Activated naive CD8-positive, alpha-beta T cell treated with anti-CD3 and anti-CD28 coated beads, Interleukin-2, amount 10 ng/mL, durations not matched to agents 7 days and 5 days (primary cell): ENCODE data around the gene CDC42BPB. TPM values are rescaled to one million over a fixed set of nuclear protein-coding genes. Genes with fewer than 3 reads are reported as not detected.
"Not testable (repeated sequence)": the region's sequence is repeated elsewhere in the genome, so short reads cannot be mapped to it uniquely, and the experiment has no call there.

ENCODE experiments used
- ATAC-seq: fragments of 150-1000 bp; cut with Tn5 transposase; one replicate; pipeline ENCODE4 v1.10.0; 2021; ENCODE audit warnings: low read depth, moderate library complexity
- POLR2A ChIA-PET: fragments of 350-600 bp; sonication (Branson Sonifier 250); formaldehyde crosslinking; loops from one replicate; lab custom pipeline; 2021; ENCODE audit warnings: antibody characterized with exemption; lab: Charles Lee
- DNase-seq: peaks from one replicate; pipeline ENCODE4 v3.0.0; 2021
- H3K27ac Mint-ChIP-seq: one replicate; pipeline ENCODE4 v1.8.0; 2022; ENCODE audit warnings: mild to moderate bottlenecking, mixed read lengths
- H3K27me3 Mint-ChIP-seq: one replicate; pipeline ENCODE4 v1.8.0; 2022; ENCODE audit warnings: mild to moderate bottlenecking, moderate library complexity, mixed read lengths
- H3K36me3 Mint-ChIP-seq: one replicate; pipeline ENCODE4 v1.8.0; 2021; ENCODE audit warnings: mild to moderate bottlenecking, mixed read lengths
- H3K4me1 Mint-ChIP-seq: one replicate; pipeline ENCODE4 v1.8.0; 2021; ENCODE audit warnings: mixed read lengths
- H3K4me3 Mint-ChIP-seq: one replicate; pipeline ENCODE4 v1.8.0; 2022; ENCODE audit warnings: mild to moderate bottlenecking, moderate library complexity, mixed read lengths
- H3K9me3 Mint-ChIP-seq: one replicate; pipeline ENCODE4 v1.8.0; 2021; ENCODE audit warnings: mixed read lengths
- total RNA-seq, 2 experiments: library from RNA; stranded (reverse); gene quantifications; one replicate each; pipeline ENCODE4 v1.2.3, GENCODE V29; 2021

CDC42BPB gene
- total RNA-seq, 2 experiments from 2014 or later: 1.1 TPM

DNA sequence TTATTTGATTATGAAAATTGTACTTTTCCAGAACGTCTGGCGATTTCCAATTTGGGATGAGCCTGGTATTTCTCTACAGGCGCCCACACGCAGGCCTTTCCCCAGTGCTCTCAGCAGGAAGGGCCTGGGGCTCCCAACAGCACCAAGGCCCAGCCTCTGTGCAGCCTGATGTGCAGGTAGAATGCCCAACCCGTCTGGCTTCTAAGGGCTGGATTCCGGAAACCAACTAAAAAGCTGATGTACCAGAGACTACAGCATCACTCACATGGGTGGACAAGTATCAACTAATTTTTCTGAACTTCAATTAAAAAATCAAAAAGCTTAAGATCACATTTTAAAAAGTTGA lies 25.8 kb downstream of the CDC42BPB start:
- no peaks in the 10 kb centered on the region for H3K4me1 Mint-ChIP-seq
- H3K4me3 Mint-ChIP-seq: no peak overlapping the region
- DNase-seq (no peak), ATAC-seq (no peak)
- no peaks in the 10 kb centered on the region for H3K36me3 Mint-ChIP-seq
- H3K27me3 Mint-ChIP-seq: peaks cover 5% of the 10 kb centered on the region
- no peaks in the 10 kb centered on the region for H3K9me3 Mint-ChIP-seq
- POLR2A ChIA-PET: no interaction called here
- H3K27ac Mint-ChIP-seq: no peak overlapping the region

GRCh38 chr14:103030741-103031565 lies 26.4 kb downstream of the CDC42BPB start:
- H3K9me3 Mint-ChIP-seq: no peaks in the 10 kb centered on the region
- POLR2A ChIA-PET: no interaction called here

DNA sequence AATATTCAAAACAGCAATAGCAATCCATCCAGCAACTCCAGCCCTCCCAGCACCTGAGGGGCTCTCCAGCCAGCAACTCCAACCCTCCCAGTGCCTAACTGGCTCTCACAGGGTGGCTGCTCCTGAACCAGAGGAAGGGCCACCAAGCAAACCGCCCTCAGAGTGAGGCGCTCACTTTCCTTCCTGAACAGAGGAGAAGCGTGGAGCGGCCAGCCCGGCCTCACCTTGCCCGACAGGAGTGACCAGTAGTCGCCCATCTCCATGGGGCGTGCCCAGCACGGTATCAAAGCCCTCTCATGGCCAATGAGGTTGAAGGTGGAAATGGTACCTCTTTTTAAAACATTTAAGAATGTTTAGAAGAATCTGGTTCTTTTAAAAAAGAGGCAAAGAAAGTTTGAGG lies 27.4 kb downstream of the CDC42BPB start:
- ATAC-seq (no peak), DNase-seq (no peak)
- no peak overlapping the region for H3K4me3 Mint-ChIP-seq
- peaks cover 5% of the 10 kb centered on the region for H3K27me3 Mint-ChIP-seq
- no peaks in the 10 kb centered on the region for H3K36me3 Mint-ChIP-seq
- H3K4me1 Mint-ChIP-seq: no peaks in the 10 kb centered on the region
- POLR2A ChIA-PET: no interaction called here
- H3K27ac Mint-ChIP-seq: no peak overlapping the region
- H3K9me3 Mint-ChIP-seq: no peaks in the 10 kb centered on the region

More at GRCh38 chr14:103030741-103031565, 26.4 kb downstream of the CDC42BPB start:
- Mint-ChIP-seq H3K27ac (no peak overlapping the region), H3K36me3 (no peaks in the 10 kb centered on the region), H3K27me3 (peaks cover 5% of the 10 kb centered on the region), H3K4me1 (no peaks in the 10 kb centered on the region), H3K4me3 (no peak overlapping the region)
- no peak for ATAC-seq
- no peak for DNase-seq

- H3K36me3 Mint-ChIP-seq: no peaks in the 10 kb centered on the region
- H3K27me3 Mint-ChIP-seq: peaks cover 5% of the 10 kb centered on the region
- no peaks in the 10 kb centered on the region for H3K4me1 Mint-ChIP-seq
- POLR2A ChIA-PET: no interaction called here
- ATAC-seq (no peak), DNase-seq (no peak)
- no peaks in the 10 kb centered on the region for H3K9me3 Mint-ChIP-seq
- no peak overlapping the region for H3K27ac Mint-ChIP-seq
- no peak overlapping the region for H3K4me3 Mint-ChIP-seq
Measured at GRCh38 chr14:103028772-103029171, 28.6 kb downstream of the CDC42BPB start.

- ATAC-seq: no peak
Measured at GRCh38 chr14:103028161-103028767, 29.1 kb downstream of the CDC42BPB start.

DNA sequence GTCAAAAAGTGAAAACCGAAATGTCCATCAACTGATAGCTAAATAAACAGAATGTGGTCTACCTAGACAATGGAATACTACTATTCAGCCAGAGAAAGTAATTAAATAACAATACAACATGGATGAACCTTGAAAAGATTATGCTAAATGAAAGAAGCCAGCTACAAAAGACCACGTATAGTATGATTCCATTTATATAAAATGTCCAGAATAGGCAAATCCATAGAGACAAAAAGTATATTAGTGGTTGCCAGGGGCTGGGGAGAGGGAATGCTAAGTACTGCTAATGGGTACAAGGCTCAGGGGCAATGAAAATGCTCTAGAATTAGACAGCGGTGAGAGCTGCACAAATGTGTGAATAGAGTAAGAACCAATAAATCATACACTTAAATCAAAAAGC lies 29.9 kb downstream of the CDC42BPB start:
- DNase-seq: no peak
- no peak overlapping the region for H3K27ac Mint-ChIP-seq

More at GRCh38 chr14:103028161-103028767, 29.1 kb downstream of the CDC42BPB start:
- Mint-ChIP-seq H3K36me3 (no peaks in the 10 kb centered on the region), H3K27me3 (peaks cover 5% of the 10 kb centered on the region), H3K9me3 (no peaks in the 10 kb centered on the region), H3K4me3 (no peak overlapping the region), H3K4me1 (no peaks in the 10 kb centered on the region), H3K27ac (no peak overlapping the region)
- POLR2A ChIA-PET: no interaction called here
- DNase-seq: no peak

GRCh38 chr14:103026988-103027387 lies 30.4 kb downstream of the CDC42BPB start:
- Mint-ChIP-seq H3K4me1 (no peaks in the 10 kb centered on the region), H3K27me3 (peaks cover 5% of the 10 kb centered on the region), H3K36me3 (no peaks in the 10 kb centered on the region), H3K4me3 (no peak overlapping the region), H3K27ac (no peak overlapping the region), H3K9me3 (no peaks in the 10 kb centered on the region)
- DNase-seq (no peak), ATAC-seq (no peak)
- POLR2A ChIA-PET: interaction anchor here (0.5 kb wide), 1 partner anchor 15 kb away, joined by 3 read pairs; no protein-coding TSS in a partner anchor

More for the DNA sequence above, 29.9 kb downstream of the CDC42BPB start:
- POLR2A ChIA-PET: interaction anchor here (0.5 kb wide), 1 partner anchor 14 kb away, joined by 3 read pairs; no protein-coding TSS in a partner anchor
- H3K4me3 Mint-ChIP-seq: no peak overlapping the region
- H3K4me1 Mint-ChIP-seq: no peaks in the 10 kb centered on the region
- H3K27me3 Mint-ChIP-seq: peaks cover 5% of the 10 kb centered on the region
- H3K36me3 Mint-ChIP-seq: no peaks in the 10 kb centered on the region
- ATAC-seq: no peak
- H3K9me3 Mint-ChIP-seq: no peaks in the 10 kb centered on the region

- H3K27me3 Mint-ChIP-seq, H3K4me3 Mint-ChIP-seq, H3K36me3 Mint-ChIP-seq, H3K27ac Mint-ChIP-seq, H3K4me1 Mint-ChIP-seq, DNase-seq, H3K9me3 Mint-ChIP-seq, POLR2A ChIA-PET, ATAC-seq: not testable (repeated sequence)
Measured at GRCh38 chr14:103026196-103026595, 31.2 kb downstream of the CDC42BPB start.

DNA sequence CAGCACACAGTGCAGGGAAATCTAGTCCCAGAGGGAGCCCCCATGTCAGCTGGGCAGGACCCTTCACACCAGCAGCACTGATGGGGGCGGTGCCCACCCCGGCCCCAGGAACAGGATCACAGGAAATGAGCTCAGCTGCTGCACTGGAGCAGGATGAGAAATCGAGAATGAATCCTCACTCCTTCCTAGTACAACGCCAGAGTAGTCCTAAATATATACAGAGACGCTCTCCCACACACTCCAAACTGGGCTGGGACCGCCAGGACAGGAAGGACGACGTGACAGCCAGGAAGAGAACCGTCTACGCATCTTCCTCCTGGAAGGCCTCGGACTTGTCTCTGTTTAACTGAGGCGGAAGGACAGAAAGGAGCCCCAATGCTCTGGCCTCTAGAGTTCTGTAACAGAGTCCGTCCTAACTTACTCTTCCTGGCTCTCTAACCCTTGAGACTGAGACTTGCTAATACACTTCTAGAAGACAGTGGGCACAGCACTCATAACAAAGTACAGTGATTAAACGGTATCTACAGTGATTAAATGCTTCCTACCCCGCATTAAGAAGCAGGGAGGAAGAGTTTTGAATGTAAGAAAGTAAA lies 33.4 kb downstream of the CDC42BPB start:
- Mint-ChIP-seq H3K36me3 (no peaks in the 10 kb centered on the region), H3K4me1 (no peaks in the 10 kb centered on the region), H3K27ac (no peak overlapping the region), H3K27me3 (peaks cover 8% of the 10 kb centered on the region), H3K9me3 (no peaks in the 10 kb centered on the region), H3K4me3 (no peak overlapping the region)
- DNase-seq (no peak), ATAC-seq (no peak)
- POLR2A ChIA-PET: no interaction called here

GRCh38 chr14:103022685-103023044 lies 34.7 kb downstream of the CDC42BPB start:
- H3K9me3 Mint-ChIP-seq: no peaks in the 10 kb centered on the region
- H3K4me1 Mint-ChIP-seq: no peaks in the 10 kb centered on the region
- POLR2A ChIA-PET: interaction anchor here (0.6 kb wide), 1 partner anchor 469 kb away, joined by 3 read pairs; no protein-coding TSS in a partner anchor
- no peak for DNase-seq
- peaks cover 3% of the 10 kb centered on the region for H3K27me3 Mint-ChIP-seq
- no peaks in the 10 kb centered on the region for H3K36me3 Mint-ChIP-seq
- no peak overlapping the region for H3K4me3 Mint-ChIP-seq
- ATAC-seq: no peak
- no peak overlapping the region for H3K27ac Mint-ChIP-seq

DNA sequence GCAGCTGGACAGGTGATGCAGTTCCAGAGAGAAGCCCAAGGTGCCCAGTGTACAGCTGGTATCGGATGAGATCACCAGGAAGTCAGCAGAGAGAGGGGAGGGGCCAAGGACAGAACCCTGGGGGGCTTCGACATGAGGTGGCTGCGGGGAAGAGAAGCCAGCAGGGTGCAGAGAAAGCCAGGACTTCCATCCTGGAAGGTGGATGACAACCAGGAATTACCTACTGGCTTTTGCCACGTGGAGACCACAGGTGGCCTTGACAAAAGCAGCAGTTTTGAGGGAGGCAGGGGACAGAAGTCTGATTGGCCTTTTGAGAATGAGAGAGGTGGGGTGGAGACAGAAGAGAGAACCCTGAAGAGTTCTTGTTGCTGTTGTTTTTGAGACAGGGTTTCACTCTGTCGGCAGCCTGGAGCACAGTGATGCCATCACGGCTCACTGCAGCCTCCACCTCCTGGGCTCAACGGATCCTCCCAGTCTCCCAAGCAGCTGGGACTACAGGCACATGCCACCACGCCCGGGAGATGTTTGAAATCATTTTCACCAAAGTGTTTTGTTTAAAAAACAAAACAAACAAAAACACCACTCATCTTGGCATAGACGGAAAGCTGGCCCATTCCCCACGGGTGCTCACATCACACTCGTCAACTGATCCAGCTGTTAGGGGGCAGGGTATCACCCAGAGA lies 35.2 kb downstream of the CDC42BPB start:
- no peak overlapping the region for H3K27ac Mint-ChIP-seq
- DNase-seq: no peak
- H3K27me3 Mint-ChIP-seq: peaks cover 4% of the 10 kb centered on the region
- ATAC-seq: no peak
- no peak overlapping the region for H3K4me3 Mint-ChIP-seq
- H3K36me3 Mint-ChIP-seq: no peaks in the 10 kb centered on the region
- H3K9me3 Mint-ChIP-seq: no peaks in the 10 kb centered on the region
- H3K4me1 Mint-ChIP-seq: no peaks in the 10 kb centered on the region
- POLR2A ChIA-PET: interaction anchor here (0.6 kb wide), 1 partner anchor 468 kb away, joined by 3 read pairs; no protein-coding TSS in a partner anchor

- ATAC-seq: no peak
- Mint-ChIP-seq H3K4me3 (no peak overlapping the region), H3K27me3 (peaks cover 6% of the 10 kb centered on the region), H3K4me1 (no peaks in the 10 kb centered on the region), H3K36me3 (no peaks in the 10 kb centered on the region), H3K27ac (no peak overlapping the region), H3K9me3 (no peaks in the 10 kb centered on the region)
- DNase-seq: no peak
- POLR2A ChIA-PET: no interaction called here
Measured at GRCh38 chr14:103021684-103022001, 35.7 kb downstream of the CDC42BPB start.
